HL-60 (cell line): Measurements from ENCODE around the gene SRSF3.
"Not testable (repeated sequence)": the region's sequence is repeated elsewhere in the genome, so short reads cannot be mapped to it uniquely, and the experiment has no call there.

ENCODE experiments used
- DNase-seq, 2 experiments: peaks; one replicate each; pipeline ENCODE4 v3.0.0-alpha.2; 2010 to 2020; ENCODE audit warnings: low read depth in 1 of 2, low spot score in 1 of 2
- H3K27ac ChIP-seq: fragments of 250-450 bp; sonication (Bioruptor Pico); replicated peaks from 2 replicates; pipeline ENCODE4 v1.5.1; 2020; ENCODE audit warnings: mild to moderate bottlenecking, moderate library complexity
- H3K27me3 ChIP-seq: fragments of 250-450 bp; sonication (Bioruptor Pico); 2 replicates; pipeline ENCODE4 v1.5.1; 2021; ENCODE audit warnings: mild to moderate bottlenecking, moderate library complexity; ENCODE audit not compliant: insufficient read depth, poor library complexity, severe bottlenecking
- H3K4me3 ChIP-seq: replicated peaks from 2 replicates; pipeline ENCODE4 v1.5.1; 2011; ENCODE audit warnings: mild to moderate bottlenecking, control low read depth, low read length; ENCODE audit not compliant: insufficient read depth
- GABPA ChIP-seq: IDR thresholded peaks from 2 replicates; pipeline ENCODE4 v1.6.1; 2012; ENCODE audit warnings: low read depth
- POLR2AphosphoS5 ChIP-seq: IDR thresholded peaks from 2 replicates; pipeline ENCODE4 v1.6.1; 2012; ENCODE audit warnings: low read depth
- SPI1 ChIP-seq: IDR thresholded peaks from 2 replicates; pipeline ENCODE4 v1.6.1; 2012; ENCODE audit warnings: low read depth, mild to moderate bottlenecking, borderline replicate concordance
- TF ChIP-seq, protein P1 (sequence below): IDR thresholded peaks from 2 replicates; pipeline ENCODE4 v1.6.1; 2012; ENCODE audit warnings: low read depth; ENCODE audit not compliant: insufficient replicate concordance
- TF ChIP-seq, protein P2 (sequence below): IDR thresholded peaks from one replicate; pipeline ENCODE4 v1.5.1; 2011; ENCODE audit warnings: low read length, control low read depth, inconsistent platforms; ENCODE audit not compliant: insufficient read depth

Gene SRSF3

GRCh38 chr6:36603222-36604089 is 9.3 kb downstream of the SRSF3 start:
- H3K4me3 ChIP-seq = no peak overlapping the region
- no peak for DNase-seq
- TF ChIP-seq, protein P1, sequence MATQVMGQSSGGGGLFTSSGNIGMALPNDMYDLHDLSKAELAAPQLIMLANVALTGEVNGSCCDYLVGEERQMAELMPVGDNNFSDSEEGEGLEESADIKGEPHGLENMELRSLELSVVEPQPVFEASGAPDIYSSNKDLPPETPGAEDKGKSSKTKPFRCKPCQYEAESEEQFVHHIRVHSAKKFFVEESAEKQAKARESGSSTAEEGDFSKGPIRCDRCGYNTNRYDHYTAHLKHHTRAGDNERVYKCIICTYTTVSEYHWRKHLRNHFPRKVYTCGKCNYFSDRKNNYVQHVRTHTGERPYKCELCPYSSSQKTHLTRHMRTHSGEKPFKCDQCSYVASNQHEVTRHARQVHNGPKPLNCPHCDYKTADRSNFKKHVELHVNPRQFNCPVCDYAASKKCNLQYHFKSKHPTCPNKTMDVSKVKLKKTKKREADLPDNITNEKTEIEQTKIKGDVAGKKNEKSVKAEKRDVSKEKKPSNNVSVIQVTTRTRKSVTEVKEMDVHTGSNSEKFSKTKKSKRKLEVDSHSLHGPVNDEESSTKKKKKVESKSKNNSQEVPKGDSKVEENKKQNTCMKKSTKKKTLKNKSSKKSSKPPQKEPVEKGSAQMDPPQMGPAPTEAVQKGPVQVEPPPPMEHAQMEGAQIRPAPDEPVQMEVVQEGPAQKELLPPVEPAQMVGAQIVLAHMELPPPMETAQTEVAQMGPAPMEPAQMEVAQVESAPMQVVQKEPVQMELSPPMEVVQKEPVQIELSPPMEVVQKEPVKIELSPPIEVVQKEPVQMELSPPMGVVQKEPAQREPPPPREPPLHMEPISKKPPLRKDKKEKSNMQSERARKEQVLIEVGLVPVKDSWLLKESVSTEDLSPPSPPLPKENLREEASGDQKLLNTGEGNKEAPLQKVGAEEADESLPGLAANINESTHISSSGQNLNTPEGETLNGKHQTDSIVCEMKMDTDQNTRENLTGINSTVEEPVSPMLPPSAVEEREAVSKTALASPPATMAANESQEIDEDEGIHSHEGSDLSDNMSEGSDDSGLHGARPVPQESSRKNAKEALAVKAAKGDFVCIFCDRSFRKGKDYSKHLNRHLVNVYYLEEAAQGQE = no peak
- TF ChIP-seq SPI1 = no peak
- no peak; the same call in 1 of the 2 replicates for TF ChIP-seq POLR2AphosphoS5
- TF ChIP-seq GABPA = no peak
- TF ChIP-seq, protein P2, sequence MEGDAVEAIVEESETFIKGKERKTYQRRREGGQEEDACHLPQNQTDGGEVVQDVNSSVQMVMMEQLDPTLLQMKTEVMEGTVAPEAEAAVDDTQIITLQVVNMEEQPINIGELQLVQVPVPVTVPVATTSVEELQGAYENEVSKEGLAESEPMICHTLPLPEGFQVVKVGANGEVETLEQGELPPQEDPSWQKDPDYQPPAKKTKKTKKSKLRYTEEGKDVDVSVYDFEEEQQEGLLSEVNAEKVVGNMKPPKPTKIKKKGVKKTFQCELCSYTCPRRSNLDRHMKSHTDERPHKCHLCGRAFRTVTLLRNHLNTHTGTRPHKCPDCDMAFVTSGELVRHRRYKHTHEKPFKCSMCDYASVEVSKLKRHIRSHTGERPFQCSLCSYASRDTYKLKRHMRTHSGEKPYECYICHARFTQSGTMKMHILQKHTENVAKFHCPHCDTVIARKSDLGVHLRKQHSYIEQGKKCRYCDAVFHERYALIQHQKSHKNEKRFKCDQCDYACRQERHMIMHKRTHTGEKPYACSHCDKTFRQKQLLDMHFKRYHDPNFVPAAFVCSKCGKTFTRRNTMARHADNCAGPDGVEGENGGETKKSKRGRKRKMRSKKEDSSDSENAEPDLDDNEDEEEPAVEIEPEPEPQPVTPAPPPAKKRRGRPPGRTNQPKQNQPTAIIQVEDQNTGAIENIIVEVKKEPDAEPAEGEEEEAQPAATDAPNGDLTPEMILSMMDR = no peak
- no peaks in the 10 kb centered on the region for H3K27me3 ChIP-seq
- no peak overlapping the region for H3K27ac ChIP-seq

DNA sequence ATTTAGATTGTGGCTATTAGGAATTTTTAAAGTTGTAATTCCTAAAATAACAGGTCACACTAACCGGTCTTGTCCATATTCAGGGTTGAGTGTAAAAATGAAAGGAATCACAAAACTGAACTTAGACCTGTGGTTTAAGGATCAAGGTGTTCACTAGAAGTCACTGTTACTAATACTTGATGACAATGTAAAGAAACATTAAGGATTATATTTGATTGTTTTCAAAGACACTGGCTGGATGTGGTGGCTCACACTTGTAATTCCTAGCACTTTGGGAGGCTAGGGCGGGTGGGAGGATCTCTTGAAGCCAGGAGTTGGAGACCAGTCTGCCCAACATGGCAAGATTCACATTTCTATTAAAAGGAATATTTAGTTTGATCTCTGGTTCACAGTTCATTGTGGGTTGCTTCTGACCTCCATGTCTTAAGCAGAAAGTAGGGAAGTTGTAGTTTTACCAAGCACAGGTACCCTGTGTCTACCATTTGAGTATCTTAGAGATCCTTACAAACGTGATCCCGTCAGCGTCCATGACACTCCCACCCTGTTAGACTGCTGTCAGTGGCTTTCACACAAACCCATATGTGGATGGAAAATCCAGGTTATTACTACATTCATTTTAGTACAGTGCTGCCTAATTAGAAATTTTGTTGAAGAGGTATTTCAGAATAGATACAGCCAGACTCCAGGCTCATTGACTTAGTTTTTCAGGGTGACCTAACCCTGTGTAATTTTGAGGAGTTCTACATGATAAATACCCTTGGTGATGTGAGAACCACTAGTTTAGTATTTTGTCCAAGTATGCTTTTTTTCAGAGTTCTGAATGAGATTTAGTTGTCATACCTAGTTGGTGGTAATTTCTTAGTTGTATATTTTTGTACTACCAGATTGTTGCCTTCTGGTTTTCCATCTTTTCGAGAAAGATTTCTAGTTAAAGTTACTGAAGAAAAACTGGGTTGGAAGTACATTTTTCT is 10.2 kb downstream of the SRSF3 start:
- no peak overlapping the region for H3K4me3 ChIP-seq
- no peaks in the 10 kb centered on the region for H3K27me3 ChIP-seq
- H3K27ac ChIP-seq = no peak overlapping the region
- TF ChIP-seq POLR2AphosphoS5 = peak; percentile 32; the same call in 1 of the 2 replicates
- TF ChIP-seq, protein P2 = no peak
- DNase-seq = no peak

DNA sequence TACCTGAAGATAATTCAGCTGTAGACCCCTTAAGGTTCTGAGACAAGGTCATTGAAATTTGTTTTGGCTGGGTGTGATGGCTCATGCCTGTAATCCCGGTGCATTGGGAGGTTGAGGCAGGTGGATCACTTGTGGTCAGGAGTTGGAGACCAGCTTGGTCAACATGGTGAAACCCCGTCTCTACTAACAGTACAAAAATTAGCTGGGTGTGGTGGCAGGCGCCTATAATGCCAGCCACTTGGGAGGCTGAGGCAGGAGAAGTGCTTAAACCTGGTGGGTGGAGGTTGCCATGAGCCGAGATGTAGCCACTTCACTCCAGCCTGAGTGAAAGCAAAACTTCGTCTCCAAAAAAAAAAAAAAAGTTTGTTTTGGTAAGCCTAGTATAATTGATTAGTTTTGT is 11.0 kb downstream of the SRSF3 start:
- H3K27me3 ChIP-seq = no peaks in the 10 kb centered on the region
- no peak overlapping the region for H3K27ac ChIP-seq

DNA sequence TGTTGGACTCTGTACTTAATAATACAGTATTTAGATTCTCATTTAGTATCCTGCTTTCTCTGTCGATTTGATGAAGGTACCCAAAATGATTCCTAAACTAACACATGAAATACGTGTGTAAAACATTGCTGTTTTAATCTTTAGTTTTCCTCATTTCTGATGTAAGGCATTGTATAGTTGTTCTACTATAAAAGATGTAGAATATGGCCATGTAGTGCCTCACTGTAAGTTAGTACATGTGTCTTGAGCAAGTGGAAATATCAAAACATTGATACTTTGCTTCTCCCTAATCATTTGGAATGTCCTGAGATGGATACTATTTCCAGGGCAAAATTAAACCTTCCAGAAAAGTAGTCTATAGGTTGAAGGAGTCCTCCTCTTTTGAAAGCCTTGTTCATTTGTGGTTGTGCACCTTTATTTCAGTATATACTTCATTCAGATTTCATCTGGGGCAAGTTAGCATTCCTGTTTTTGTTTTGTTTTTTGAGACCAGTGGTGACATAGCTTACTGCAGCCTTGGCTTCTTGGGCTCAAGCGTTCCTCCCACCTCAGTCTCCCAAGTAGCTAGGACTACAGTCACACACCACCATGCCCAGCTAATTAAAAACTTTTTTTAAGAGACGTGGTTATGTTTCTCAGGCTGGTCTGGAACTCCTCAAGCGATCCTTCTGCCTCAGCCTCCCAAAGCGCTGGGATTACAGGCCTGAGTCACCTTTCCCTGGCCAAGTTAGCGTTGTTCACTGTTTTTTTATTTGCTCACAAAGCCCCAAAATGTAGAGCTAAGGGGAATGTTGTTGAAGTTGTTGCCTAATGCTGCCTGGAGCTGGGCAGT is 11.6 kb downstream of the SRSF3 start:
- no peak overlapping the region for H3K4me3 ChIP-seq
- TF ChIP-seq POLR2AphosphoS5 (no peak), GABPA (no peak), SPI1 (no peak)
- TF ChIP-seq, protein P1 = no peak
- TF ChIP-seq, protein P2 = no peak
- no peak for DNase-seq
- H3K27me3 ChIP-seq = no peaks in the 10 kb centered on the region
- no peak overlapping the region for H3K27ac ChIP-seq

More for the DNA sequence above, 11.0 kb downstream of the SRSF3 start:
- H3K4me3 ChIP-seq = no peak overlapping the region
- TF ChIP-seq POLR2AphosphoS5 = no peak
- no peak for TF ChIP-seq GABPA
- DNase-seq = no peak

- DNase-seq, H3K27ac ChIP-seq: not testable (repeated sequence)
Observed at GRCh38 chr6:36607305-36607682, 13.1 kb downstream of the SRSF3 start.

More at GRCh38 chr6:36607305-36607682, 13.1 kb downstream of the SRSF3 start:
- H3K4me3 ChIP-seq, H3K27me3 ChIP-seq: not testable (repeated sequence)
